SK-N-SH (cell line): ENCODE measurements around the gene CTBP2. TPM values are rescaled to one million over a fixed set of nuclear protein-coding genes. Genes with fewer than 3 reads are reported as not detected.

Source experiments
- CTCF ChIA-PET: fragments of 300-600, 350-600 bp; formaldehyde crosslinking; extraction: SDS; loops from one replicate; lab custom pipeline; 2021; lab: Yijun Ruan, JAX
- POLR2A ChIA-PET: fragments of 350-600 bp; sonication (Branson Sonifier 250); formaldehyde crosslinking; extraction: SDS; loops from one replicate; lab custom pipeline; 2020; ENCODE audit warnings: antibody characterized with exemption, inconsistent platforms; lab: Yijun Ruan, JAX
- DNase-seq: peaks from one replicate; pipeline ENCODE4 v3.0.0; 2012
- H2AFZ ChIP-seq: fragments of 200-600 bp; sonication (generic); 2 replicates; pipeline ENCODE4 v1.8.1; 2016; ENCODE audit warnings: antibody characterized with exemption, mild to moderate bottlenecking, low read depth
- H3F3A ChIP-seq: fragments of 200-600 bp; sonication (generic); replicated peaks from 2 replicates; pipeline ENCODE3; 2016; ENCODE audit warnings: antibody characterized with exemption, mild to moderate bottlenecking; ENCODE audit not compliant: insufficient read depth
- H3K27ac ChIP-seq, 2 experiments: fragments of 200-500 bp in 1 of 2; fragments of 200-600 bp in 1 of 2; sonication (Bioruptor generic) in 1 of 2; sonication (generic), shearing (Covaris generic) in 1 of 2; 2 replicates each; pipeline versions ENCODE4 v1.5.1 to v1.6.1; 2014 to 2016; ENCODE audit warnings: low read depth in 2 of 2, inconsistent platforms in 1 of 2, low read length in 1 of 2, mild to moderate bottlenecking in 1 of 2, mixed read lengths in 1 of 2
- H3K27me3 ChIP-seq: fragments of 200-600 bp; sonication (generic), shearing (Covaris generic); 2 replicates; pipeline ENCODE4 v1.6.1; 2016; ENCODE audit warnings: mixed run types; ENCODE audit not compliant: insufficient read depth
- H3K36me3 ChIP-seq, 2 experiments: fragments of 200-500 bp in 1 of 2; fragments of 200-600 bp in 1 of 2; sonication (Bioruptor generic) in 1 of 2; sonication (generic) in 1 of 2; replicated peaks in 1 of 2; 2 replicates each; pipeline versions ENCODE3 to v1.5.1; 2014 to 2016; ENCODE audit warnings: low read length in 1 of 2, mild to moderate bottlenecking in 1 of 2; ENCODE audit not compliant: insufficient read depth in 2 of 2, control insufficient read depth in 1 of 2
- H3K4me1 ChIP-seq, 2 experiments: fragments of 200-500 bp in 1 of 2; fragments of 200-600 bp in 1 of 2; sonication (Bioruptor generic) in 1 of 2; sonication (generic), shearing (Covaris generic) in 1 of 2; 2 replicates each; pipeline versions ENCODE4 v1.5.1 to v1.6.1; 2014 to 2016; ENCODE audit warnings: low read depth in 1 of 2, low read length in 1 of 2, mixed run types in 1 of 2; ENCODE audit not compliant: insufficient read depth in 2 of 2, control insufficient read depth in 1 of 2
- H3K4me2 ChIP-seq: fragments of 200-600 bp; sonication (generic), shearing (Covaris generic); 2 replicates; pipeline ENCODE4 v1.6.1; 2017; ENCODE audit warnings: mixed run types
- H3K4me3 ChIP-seq, 2 experiments: fragments of 200-500 bp in 1 of 2; fragments of 200-600 bp in 1 of 2; sonication (Bioruptor generic) in 1 of 2; sonication (generic), shearing (Covaris generic) in 1 of 2; 2 replicates each; pipeline versions ENCODE4 v1.5.1 to v1.8.1; 2014 to 2016; ENCODE audit warnings: low read depth in 2 of 2, inconsistent platforms in 1 of 2, low read length in 1 of 2, mild to moderate bottlenecking in 1 of 2, mixed read lengths in 1 of 2, moderate library complexity in 1 of 2
- H3K79me2 ChIP-seq: fragments of 200-600 bp; sonication (generic); 2 replicates; pipeline ENCODE4 v1.8.1; 2017; ENCODE audit warnings: mild to moderate bottlenecking; ENCODE audit not compliant: insufficient read depth
- H3K9ac ChIP-seq: fragments of 200-600 bp; sonication (generic); 2 replicates; pipeline ENCODE4 v1.6.1; 2017; ENCODE audit warnings: mixed run types
- H3K9me2 ChIP-seq: fragments of 200-600 bp; sonication (generic); 2 replicates; pipeline ENCODE4 v1.6.1; 2017; ENCODE audit warnings: mixed run types
- H3K9me3 ChIP-seq: fragments of 200-600 bp; sonication (generic); 2 replicates; pipeline ENCODE4 v1.6.1; 2017; ENCODE audit warnings: mixed run types, mild to moderate bottlenecking, moderate library complexity
- H4K20me1 ChIP-seq: fragments of 200-600 bp; sonication (generic); 2 replicates; pipeline ENCODE4 v1.6.1; 2017; ENCODE audit warnings: mild to moderate bottlenecking, mixed run types; ENCODE audit not compliant: insufficient read depth
- CHD2 ChIP-seq: fragments of 150-350 bp; IDR thresholded peaks from 2 replicates; pipeline ENCODE4 v1.6.1; 2018; ENCODE audit warnings: low read length; ENCODE audit not compliant: partially characterized antibody
- ELF1 ChIP-seq: IDR thresholded peaks from 2 replicates; pipeline ENCODE4 v1.4.0; 2012
- EP300 ChIP-seq, 2 experiments: IDR thresholded peaks; 2 replicates each; pipeline versions ENCODE4 v1.4.0 to v1.6.1; 2012; ENCODE audit warnings: borderline replicate concordance in 1 of 2, low read depth in 1 of 2, low read length in 1 of 2
- EZH2phosphoT487 ChIP-seq: fragments of 200-600 bp; sonication (generic); IDR thresholded peaks from 2 replicates; pipeline ENCODE4 v1.6.1; 2017; ENCODE audit warnings: low read depth, mixed run types, mild to moderate bottlenecking, antibody characterized with exemption, moderate library complexity, borderline replicate concordance
- FOSL2 ChIP-seq: IDR thresholded peaks from 2 replicates; pipeline ENCODE4 v1.4.0; 2012; ENCODE audit warnings: low read depth, mild to moderate bottlenecking, moderate library complexity, borderline replicate concordance
- GABPA ChIP-seq: IDR thresholded peaks from 2 replicates; pipeline ENCODE4 v1.4.0; 2012; ENCODE audit warnings: low read depth, mild to moderate bottlenecking
- JUND ChIP-seq: IDR thresholded peaks from 2 replicates; pipeline ENCODE4 v1.4.0; 2012
- MEF2A ChIP-seq: IDR thresholded peaks from 2 replicates; pipeline ENCODE4 v1.4.0; 2012; ENCODE audit warnings: low read depth, borderline replicate concordance
- NFIC ChIP-seq: IDR thresholded peaks from 2 replicates; pipeline ENCODE4 v1.4.0; 2012; ENCODE audit warnings: borderline replicate concordance
- RAD21 ChIP-seq: IDR thresholded peaks from 2 replicates; pipeline ENCODE4 v1.6.1; 2012; ENCODE audit warnings: mild to moderate bottlenecking, low read length
- RCOR1 ChIP-seq: fragments of 150-350 bp; IDR thresholded peaks from 2 replicates; pipeline ENCODE4 v1.6.1; 2017; ENCODE audit warnings: antibody characterized with exemption, low read length
- RFX5 ChIP-seq: IDR thresholded peaks from 2 replicates; pipeline ENCODE4 v1.6.1; 2012; ENCODE audit warnings: mild to moderate bottlenecking, improper control_type of control experiment, low read length
- TAF1 ChIP-seq: IDR thresholded peaks from 2 replicates; pipeline ENCODE4 v1.6.1; 2012; ENCODE audit warnings: low read depth, mild to moderate bottlenecking, low read length, moderate library complexity, borderline replicate concordance
- YY1 ChIP-seq: IDR thresholded peaks from 2 replicates; pipeline ENCODE4 v1.4.0; 2012; ENCODE audit warnings: low read depth, mild to moderate bottlenecking
- WGBS: methylation state at CpG from one replicate; pipeline ENCODE4 v1.1.6; 2017; ENCODE audit warnings: low lambda C conversion rate; 5-methylcytosine and 5-hydroxymethylcytosine counted together
- polyA plus RNA-seq, 3 experiments: library from polyadenylated mRNA; depleted of rRNA; stranded (reverse); fragments of >200 nt; gene quantifications; 2 replicates each; pipeline ENCODE4 v1.2.3, GENCODE V29; 2012
- TF ChIP-seq, protein P1 (sequence below): IDR thresholded peaks from 2 replicates; pipeline ENCODE4 v1.4.0; 2012; ENCODE audit warnings: low read depth, borderline replicate concordance
- TF ChIP-seq, protein P2 (sequence below): IDR thresholded peaks from 2 replicates; pipeline ENCODE4 v1.4.0; 2012; ENCODE audit warnings: low read depth, borderline replicate concordance
- TF ChIP-seq, protein P3 (sequence below): IDR thresholded peaks from 2 replicates; pipeline ENCODE4 v1.6.1; 2012; ENCODE audit warnings: mild to moderate bottlenecking, low read depth, low read length, moderate library complexity

CTBP2 gene
- polyA plus RNA-seq, 1 of the 3 experiments (the other 2 are of a cell fraction) = 69.7 TPM

- Histone ChIP-seq H3K9ac (no peak overlapping the region), H3F3A (no peaks in the 10 kb centered on the region), H3K36me3 (peaks cover 5 to 22% of the 10 kb centered on the region in 2 experiments), H3K4me3 (no peak overlapping the region), H2AFZ (no peak overlapping the region), H3K9me2 (no peaks in the 10 kb centered on the region), H3K79me2 (peaks cover 100% of the 10 kb centered on the region), H3K9me3 (no peaks in the 10 kb centered on the region), H4K20me1 (peaks cover 99% of the 10 kb centered on the region), H3K4me2 (0 out of 2 replicates have a peak overlapping the region, but pooled peaks have one; percentile 16), H3K4me1 (peaks cover 18 to 27% of the 10 kb centered on the region in 2 experiments; a peak in 2 of 4 replicates), H3K27me3 (no peaks in the 10 kb centered on the region), H3K27ac (peak overlapping the region in 1 of 2 experiments; percentile 40; a peak in 1 of 4 replicates)
- POLR2A ChIA-PET = no interaction called here
- TF ChIP-seq, protein P1, sequence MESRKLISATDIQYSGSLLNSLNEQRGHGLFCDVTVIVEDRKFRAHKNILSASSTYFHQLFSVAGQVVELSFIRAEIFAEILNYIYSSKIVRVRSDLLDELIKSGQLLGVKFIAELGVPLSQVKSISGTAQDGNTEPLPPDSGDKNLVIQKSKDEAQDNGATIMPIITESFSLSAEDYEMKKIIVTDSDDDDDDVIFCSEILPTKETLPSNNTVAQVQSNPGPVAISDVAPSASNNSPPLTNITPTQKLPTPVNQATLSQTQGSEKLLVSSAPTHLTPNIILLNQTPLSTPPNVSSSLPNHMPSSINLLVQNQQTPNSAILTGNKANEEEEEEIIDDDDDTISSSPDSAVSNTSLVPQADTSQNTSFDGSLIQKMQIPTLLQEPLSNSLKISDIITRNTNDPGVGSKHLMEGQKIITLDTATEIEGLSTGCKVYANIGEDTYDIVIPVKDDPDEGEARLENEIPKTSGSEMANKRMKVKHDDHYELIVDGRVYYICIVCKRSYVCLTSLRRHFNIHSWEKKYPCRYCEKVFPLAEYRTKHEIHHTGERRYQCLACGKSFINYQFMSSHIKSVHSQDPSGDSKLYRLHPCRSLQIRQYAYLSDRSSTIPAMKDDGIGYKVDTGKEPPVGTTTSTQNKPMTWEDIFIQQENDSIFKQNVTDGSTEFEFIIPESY = no peak
- TF ChIP-seq TAF1 = no peak
- TF ChIP-seq MEF2A = no peak
- TF ChIP-seq, protein P2, sequence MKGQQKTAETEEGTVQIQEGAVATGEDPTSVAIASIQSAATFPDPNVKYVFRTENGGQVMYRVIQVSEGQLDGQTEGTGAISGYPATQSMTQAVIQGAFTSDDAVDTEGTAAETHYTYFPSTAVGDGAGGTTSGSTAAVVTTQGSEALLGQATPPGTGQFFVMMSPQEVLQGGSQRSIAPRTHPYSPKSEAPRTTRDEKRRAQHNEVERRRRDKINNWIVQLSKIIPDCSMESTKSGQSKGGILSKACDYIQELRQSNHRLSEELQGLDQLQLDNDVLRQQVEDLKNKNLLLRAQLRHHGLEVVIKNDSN = no peak
- TF ChIP-seq RCOR1 = no peak
- TF ChIP-seq ELF1 = no peak
- no peak for TF ChIP-seq YY1
- no peak for TF ChIP-seq CHD2
- TF ChIP-seq EZH2phosphoT487 = no peak
- TF ChIP-seq GABPA = no peak
- no peak for TF ChIP-seq RFX5
- TF ChIP-seq RAD21 = no peak
- no peak for TF ChIP-seq FOSL2
- TF ChIP-seq, protein P3, sequence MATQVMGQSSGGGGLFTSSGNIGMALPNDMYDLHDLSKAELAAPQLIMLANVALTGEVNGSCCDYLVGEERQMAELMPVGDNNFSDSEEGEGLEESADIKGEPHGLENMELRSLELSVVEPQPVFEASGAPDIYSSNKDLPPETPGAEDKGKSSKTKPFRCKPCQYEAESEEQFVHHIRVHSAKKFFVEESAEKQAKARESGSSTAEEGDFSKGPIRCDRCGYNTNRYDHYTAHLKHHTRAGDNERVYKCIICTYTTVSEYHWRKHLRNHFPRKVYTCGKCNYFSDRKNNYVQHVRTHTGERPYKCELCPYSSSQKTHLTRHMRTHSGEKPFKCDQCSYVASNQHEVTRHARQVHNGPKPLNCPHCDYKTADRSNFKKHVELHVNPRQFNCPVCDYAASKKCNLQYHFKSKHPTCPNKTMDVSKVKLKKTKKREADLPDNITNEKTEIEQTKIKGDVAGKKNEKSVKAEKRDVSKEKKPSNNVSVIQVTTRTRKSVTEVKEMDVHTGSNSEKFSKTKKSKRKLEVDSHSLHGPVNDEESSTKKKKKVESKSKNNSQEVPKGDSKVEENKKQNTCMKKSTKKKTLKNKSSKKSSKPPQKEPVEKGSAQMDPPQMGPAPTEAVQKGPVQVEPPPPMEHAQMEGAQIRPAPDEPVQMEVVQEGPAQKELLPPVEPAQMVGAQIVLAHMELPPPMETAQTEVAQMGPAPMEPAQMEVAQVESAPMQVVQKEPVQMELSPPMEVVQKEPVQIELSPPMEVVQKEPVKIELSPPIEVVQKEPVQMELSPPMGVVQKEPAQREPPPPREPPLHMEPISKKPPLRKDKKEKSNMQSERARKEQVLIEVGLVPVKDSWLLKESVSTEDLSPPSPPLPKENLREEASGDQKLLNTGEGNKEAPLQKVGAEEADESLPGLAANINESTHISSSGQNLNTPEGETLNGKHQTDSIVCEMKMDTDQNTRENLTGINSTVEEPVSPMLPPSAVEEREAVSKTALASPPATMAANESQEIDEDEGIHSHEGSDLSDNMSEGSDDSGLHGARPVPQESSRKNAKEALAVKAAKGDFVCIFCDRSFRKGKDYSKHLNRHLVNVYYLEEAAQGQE = no peak
- TF ChIP-seq JUND = no peak
- no peak for TF ChIP-seq NFIC
- TF ChIP-seq EP300 (IDR thresholded peaks at IDR 0.05; ENCODE audit: borderline replicate concordance in 1 of 2, low read depth in 1 of 2, low read length in 1 of 2) = no peak
- DNase-seq = no peak
- 84% methylated on average over 7 of the region's 7 CpGs for WGBS
- CTCF ChIA-PET = interaction anchor here (0.6 to 1.2 kb wide), 3 partner anchors 46 to 155 kb away, joined by 3 to 5 read pairs (median 3); no protein-coding TSS in a partner anchor
Measured at GRCh38 chr10:125147971-125148439, 12.4 kb downstream of the CTBP2 start.
